Breast epithelium (tissue), 3 donors: ENCODE results near the gene RNASE4.

Source experiments
- POLR2A ChIP-seq: fragments of 450-650 bp; IDR thresholded peaks from one replicate; pipeline ENCODE4 v1.6.1; 2016; ENCODE audit warnings: antibody characterized with exemption, mild to moderate bottlenecking, moderate library complexity
- TF ChIP-seq, protein P1 (sequence below), 3 donors: fragments of 450-650 bp; IDR thresholded peaks; one replicate each; pipeline ENCODE4 v1.5.1; 2016 to 2017; ENCODE audit warnings: antibody characterized with exemption in 3 of 3, mild to moderate bottlenecking in 3 of 3, moderate library complexity in 3 of 3

GRCh38 chr14:20707622-20708021, 23.3 kb downstream of the RNASE4 start:
- TF ChIP-seq POLR2A, result no peak
- TF ChIP-seq, protein P1, sequence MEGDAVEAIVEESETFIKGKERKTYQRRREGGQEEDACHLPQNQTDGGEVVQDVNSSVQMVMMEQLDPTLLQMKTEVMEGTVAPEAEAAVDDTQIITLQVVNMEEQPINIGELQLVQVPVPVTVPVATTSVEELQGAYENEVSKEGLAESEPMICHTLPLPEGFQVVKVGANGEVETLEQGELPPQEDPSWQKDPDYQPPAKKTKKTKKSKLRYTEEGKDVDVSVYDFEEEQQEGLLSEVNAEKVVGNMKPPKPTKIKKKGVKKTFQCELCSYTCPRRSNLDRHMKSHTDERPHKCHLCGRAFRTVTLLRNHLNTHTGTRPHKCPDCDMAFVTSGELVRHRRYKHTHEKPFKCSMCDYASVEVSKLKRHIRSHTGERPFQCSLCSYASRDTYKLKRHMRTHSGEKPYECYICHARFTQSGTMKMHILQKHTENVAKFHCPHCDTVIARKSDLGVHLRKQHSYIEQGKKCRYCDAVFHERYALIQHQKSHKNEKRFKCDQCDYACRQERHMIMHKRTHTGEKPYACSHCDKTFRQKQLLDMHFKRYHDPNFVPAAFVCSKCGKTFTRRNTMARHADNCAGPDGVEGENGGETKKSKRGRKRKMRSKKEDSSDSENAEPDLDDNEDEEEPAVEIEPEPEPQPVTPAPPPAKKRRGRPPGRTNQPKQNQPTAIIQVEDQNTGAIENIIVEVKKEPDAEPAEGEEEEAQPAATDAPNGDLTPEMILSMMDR (IDR thresholded peaks at IDR 0.05), result no peak
